SK-MEL-5 (cell line): ENCODE measurements around the gene MRTO4. TPM values are rescaled to one million over a fixed set of nuclear protein-coding genes. Genes with fewer than 3 reads are reported as not detected.
"Not testable (repeated sequence)": the region's sequence is repeated elsewhere in the genome, so short reads cannot be mapped to it uniquely, and the experiment has no call there.

Source experiments
- DNase-seq: peaks from one replicate; pipeline ENCODE4 v3.0.0-alpha.2; 2016; ENCODE audit warnings: low read depth, low spot score
- in situ Hi-C: cut with HindIII; loops from 2 replicates; pipeline ENCODE4 v1.10.0; 2016; ENCODE audit warnings: low sequenced_read_pairs, high pct_unique_total_duplicates, low pct_unique_long_range_greater_than_20kb
- total RNA-seq: library from RNA; depleted of rRNA; stranded (reverse); fragments of >200 nt; shearing (Covaris generic); gene quantifications from 2 replicates; pipeline ENCODE4 v1.2.3, GENCODE V29; 2014

The MRTO4 gene
- total RNA-seq, 1 experiment from 2014 or later = 55.3 TPM

- in situ Hi-C loops = no loop called here
- no peak for DNase-seq
Observed at GRCh38 chr1:19220080-19220846, 31.3 kb upstream of the MRTO4 start.

- in situ Hi-C loops = no loop called here
- DNase-seq = no peak
Observed at GRCh38 chr1:19220991-19221390, 30.6 kb upstream of the MRTO4 start.

DNA sequence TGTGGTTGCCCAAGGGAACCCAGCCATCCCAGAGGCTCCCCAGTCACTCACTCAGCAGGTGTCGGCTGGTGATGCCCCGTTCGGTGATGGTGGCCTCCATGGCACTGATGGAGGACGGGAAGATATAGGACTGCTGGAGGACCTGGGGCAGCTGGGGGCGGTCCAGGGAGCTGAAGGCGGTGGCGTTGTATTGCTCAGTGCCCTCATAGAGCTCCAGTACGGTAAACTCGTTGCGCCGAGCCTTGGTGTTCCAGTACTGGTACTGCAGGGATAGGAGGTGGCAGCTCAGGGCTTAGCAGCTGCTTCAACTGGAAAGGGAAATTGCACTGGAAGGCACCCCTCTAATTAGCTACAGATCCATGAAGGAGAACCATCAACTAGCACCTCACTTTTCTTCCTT lies 29.0 kb upstream of the MRTO4 start:
- in situ Hi-C loops = no loop called here
- no peak for DNase-seq

DNA sequence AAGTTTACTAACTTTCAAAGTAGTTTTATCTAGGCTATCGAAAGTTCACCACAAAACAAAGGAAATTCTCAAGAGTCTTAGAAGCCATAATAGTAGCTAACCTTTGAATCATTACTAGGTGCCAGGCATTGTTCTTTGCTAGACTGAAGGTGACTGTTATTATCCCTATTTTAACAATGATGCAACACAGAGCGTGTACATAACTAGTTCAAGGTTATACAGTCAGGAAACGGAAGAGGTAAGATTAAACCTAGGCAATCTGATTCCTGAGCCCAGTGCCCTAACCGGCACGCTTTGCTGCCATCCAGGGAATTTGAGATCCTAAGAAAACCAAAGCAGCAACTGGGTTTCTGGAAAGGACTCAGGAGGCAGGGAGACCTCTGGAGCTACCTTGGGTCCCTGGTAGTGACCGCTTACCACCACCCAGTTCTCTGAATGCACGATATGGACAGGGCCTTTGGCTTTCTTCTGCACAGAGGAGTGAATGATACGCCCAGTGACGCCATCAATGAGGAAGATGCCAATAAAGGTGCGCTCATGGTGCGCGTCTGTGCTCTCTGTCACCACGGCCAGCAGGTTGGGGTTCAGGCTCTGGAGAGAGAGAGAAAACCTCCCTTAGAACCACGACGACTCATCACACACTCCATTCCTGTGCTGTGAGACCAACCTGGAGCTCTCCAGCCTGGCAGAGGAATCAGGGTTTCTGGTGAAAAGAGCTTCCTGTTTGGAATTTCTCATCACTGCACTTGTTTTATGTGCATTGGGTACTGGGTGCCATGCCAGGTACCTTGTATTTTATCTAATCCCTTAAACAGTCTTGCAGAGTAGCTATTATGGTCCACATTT lies 28.4 kb upstream of the MRTO4 start:
- no peak for DNase-seq
- in situ Hi-C loops = no loop called here

DNA sequence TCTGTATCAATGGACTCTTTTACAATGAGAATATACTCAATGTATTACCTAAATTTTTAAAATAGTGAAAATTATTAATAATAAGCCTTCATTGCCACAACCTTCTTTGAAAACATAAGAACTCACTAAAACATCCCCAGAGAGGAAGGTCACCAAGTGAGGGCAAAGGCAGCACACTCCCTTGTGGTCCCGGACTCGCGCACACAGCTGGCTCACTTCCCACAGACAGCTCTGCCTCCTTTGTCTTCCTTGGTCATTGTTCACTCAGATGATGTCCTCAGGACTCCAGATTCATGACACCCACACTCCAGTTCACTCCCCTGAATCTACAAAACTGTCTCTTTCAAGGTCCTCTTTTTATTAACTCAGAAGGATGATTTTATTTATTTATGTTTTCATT lies 22.4 kb upstream of the MRTO4 start:
- in situ Hi-C loops = no loop called here
- no peak for DNase-seq

DNA sequence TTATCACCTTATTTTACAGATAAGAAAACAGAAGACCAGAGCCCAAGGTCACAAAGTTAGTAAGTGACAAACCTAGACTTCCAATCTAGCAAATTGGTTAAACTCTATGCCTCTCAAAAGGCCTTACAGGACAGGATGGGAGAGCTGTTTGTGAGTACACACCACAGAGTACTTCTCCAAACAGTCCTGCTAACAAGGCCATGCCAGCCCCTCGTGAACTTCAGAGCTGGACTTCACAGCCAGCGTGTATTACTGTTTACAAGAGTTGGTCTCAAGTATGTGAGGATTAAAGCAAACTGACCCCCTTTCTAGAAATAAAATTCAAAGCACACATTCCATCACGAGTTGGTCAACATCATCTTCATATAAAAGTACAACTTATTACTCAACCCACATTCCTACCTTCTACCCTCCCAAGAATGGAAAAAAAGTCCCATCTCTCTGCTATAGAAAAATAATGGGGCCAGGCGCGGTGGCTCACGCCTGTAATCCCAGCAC lies 21.7 kb upstream of the MRTO4 start:
- in situ Hi-C loops = no loop called here
- DNase-seq = no peak

DNA sequence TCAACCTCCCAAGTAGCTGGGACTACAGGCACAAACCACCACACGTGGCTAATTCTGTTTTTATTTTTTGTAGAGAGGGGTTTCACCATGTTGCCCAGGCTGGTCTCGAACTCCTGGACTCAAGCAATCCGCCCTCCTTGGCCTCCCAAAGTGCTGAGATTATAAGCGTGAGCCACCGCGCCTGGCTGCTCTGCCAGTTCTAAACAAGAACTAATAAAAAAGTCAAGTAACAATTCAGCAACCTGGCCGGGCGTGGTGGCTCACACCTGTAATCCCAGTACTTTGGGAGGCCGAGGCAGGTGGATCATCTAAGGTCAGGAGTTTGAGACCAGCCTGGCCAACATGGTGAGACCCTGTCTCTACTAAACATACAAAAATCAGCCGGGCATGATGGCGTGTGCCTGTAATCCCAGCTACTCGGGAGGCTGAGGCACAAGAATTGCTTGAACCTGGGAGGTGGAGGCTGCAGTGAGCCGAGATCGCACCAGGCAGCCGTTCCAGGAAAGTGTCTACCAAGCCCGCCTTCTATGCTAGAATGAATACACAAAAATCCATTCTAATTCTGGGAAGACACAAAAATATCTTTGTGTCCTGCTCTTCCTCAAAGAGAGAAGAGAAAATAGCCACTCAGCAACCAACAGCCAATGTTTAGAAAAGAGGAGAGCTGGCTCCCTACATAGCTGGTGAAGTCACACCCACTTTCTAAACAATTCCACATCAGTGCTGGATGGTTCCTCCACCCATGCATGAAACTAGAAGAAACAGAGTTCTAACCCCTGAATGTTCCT lies 19.7 kb upstream of the MRTO4 start:
- in situ Hi-C loops, DNase-seq: not testable (repeated sequence)

GRCh38 chr1:19232524-19232846 lies 19.1 kb upstream of the MRTO4 start:
- peak; percentile 1 for DNase-seq
- in situ Hi-C loops = no loop called here

- no peak for DNase-seq
- in situ Hi-C loops = no loop called here
Observed at GRCh38 chr1:19234224-19234623, 17.4 kb upstream of the MRTO4 start.

GRCh38 chr1:19239876-19240275 lies 11.7 kb upstream of the MRTO4 start:
- in situ Hi-C loops = no loop called here
- no peak for DNase-seq

DNA sequence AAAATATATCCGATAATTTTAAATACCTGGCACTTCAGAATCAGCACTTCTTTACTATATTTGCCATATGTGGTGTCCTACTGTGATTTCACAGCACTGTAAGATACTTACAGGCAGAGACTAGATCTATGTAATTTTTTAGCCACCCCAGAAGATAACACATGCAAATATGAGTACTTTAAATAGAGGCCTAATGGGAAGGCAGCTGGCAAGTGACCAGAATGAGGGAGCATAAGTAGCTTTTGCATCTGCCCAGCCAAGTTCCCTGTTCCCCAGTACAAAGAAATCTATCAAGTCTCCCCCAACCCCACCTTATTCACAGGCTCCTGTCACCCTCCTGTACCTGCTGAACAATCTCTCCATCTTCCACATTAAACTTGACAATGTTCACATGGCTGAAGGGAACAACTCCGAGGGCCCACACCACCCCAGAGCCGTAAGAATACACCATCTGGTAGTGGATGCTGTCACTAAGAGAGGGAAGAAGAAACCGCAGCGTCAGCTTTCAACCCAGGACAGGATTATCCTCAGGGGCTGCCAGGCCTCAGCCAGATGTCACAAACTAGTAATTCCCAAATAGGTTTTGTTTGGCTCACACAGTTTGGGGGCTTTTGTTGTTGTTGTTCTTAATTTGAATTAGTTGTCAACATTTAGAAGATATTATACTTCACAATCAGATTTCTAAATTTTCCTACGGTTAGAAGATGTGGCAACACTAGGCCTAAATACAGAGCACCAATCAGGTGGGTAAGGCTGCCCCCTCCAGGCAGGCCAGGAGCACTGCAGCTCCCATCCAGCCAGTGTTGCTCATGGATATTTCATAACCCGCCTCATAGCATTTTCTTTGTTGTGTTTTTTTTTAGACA lies 10.7 kb upstream of the MRTO4 start:
- in situ Hi-C loops = no loop called here

DNA sequence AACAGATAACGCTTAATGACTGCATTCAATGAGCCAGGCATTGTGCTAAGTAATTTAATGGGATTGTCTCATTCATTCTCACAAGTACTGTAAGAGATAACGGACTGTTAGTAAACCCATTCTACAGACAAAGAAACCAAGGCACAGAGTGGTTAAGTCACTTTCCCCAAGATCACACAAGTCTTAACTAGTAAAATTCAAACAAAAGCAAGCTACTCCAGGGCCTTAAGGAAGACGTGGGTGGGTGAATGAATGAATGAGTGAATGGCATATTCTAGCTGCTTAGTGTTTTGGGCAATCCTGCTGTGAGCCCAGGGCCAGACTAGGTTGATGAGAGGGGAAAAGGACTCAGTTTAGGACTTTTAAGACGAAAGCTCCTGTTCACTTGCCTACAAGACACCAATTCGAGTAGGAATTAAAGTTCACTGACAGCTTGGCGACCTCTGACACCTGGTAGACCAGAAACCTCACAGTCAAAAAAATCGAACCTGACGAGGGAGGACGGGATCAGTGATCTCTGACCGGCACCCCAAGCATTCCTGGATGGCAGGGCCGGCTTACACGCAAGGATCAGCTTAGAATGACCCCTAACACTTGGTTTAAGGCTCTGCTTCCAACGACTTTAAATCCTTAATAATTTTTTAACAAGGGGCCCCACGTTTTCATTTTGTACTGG lies 838 bp upstream of the MRTO4 start:
- in situ Hi-C loops = no loop called here
- no peak for DNase-seq

More for the DNA sequence above, 10.7 kb upstream of the MRTO4 start:
- DNase-seq = peak; percentile 77

GRCh38 chr1:19254416-19254815 lies 2.8 kb downstream of the MRTO4 start:
- DNase-seq = no peak
- in situ Hi-C loops = no loop called here

GRCh38 chr1:19255288-19255687 lies 3.7 kb downstream of the MRTO4 start:
- in situ Hi-C loops = no loop called here
- no peak for DNase-seq

GRCh38 chr1:19256301-19256700 lies 4.7 kb downstream of the MRTO4 start:
- DNase-seq, in situ Hi-C loops: not testable (repeated sequence)

DNA sequence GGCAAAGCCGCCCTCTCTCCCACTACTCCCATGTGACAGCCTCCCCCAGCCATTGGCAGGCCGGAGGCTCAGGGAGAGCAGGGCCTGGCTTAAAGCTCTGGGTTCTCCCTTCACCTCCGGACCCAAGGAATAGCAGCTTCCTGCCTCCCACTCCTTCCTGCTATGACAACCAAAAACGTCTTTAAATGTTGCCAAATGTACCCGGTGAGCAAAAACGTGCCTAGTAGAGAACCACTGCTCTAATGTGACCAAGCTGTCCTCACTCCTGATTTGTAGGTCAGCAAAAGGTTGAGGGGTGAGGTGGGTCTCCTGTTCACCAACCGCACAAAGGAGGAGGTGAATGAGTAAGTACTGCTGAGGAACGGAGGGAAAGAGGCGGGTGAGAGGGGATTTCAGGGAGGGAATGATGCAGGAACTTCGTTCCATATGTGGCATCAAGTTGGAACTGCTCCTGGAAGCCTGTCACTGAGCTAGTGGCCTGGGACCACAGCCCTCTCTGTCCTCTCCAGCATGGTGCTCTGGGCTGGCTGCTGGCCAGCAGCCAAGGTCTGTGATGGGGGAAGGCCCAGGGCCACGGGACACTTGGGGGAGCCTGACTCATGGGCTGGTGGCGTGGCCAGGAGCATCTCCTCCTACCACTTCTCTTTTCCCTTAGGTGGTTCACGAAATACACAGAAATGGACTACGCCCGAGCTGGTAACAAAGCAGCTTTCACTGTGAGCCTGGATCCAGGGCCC lies 5.7 kb downstream of the MRTO4 start:
- no peak for DNase-seq
- in situ Hi-C loops = no loop called here
